Karpas-422 (cell line): ENCODE data around the gene IHH. TPM values are rescaled to one million over a fixed set of nuclear protein-coding genes. Genes with fewer than 3 reads are reported as not detected.

Experiments
- DNase-seq: peaks from one replicate; pipeline ENCODE4 v3.0.0-alpha.2; 2015
- H2AFZ ChIP-seq: fragments of 200-600 bp; sonication (generic); 2 replicates; pipeline ENCODE4 v1.6.1; 2014; ENCODE audit warnings: antibody characterized with exemption, low read length, mixed read lengths
- H3K27ac ChIP-seq: fragments of 200-600 bp; sonication (generic); 2 replicates; pipeline ENCODE4 v1.5.1; 2014; ENCODE audit warnings: mild to moderate bottlenecking, low read length, moderate library complexity
- H3K27me3 ChIP-seq: fragments of 200-600 bp; sonication (generic); 2 replicates; pipeline ENCODE4 v1.6.1; 2014; ENCODE audit warnings: low read length, mixed read lengths
- H3K36me3 ChIP-seq: fragments of 200-600 bp; sonication (generic); 2 replicates; pipeline ENCODE4 v1.6.1; 2014; ENCODE audit warnings: low read length, mixed read lengths; ENCODE audit not compliant: insufficient read depth
- H3K4me1 ChIP-seq: fragments of 200-600 bp; sonication (generic); 2 replicates; pipeline ENCODE4 v1.6.1; 2014; ENCODE audit warnings: mild to moderate bottlenecking, low read length, mixed read lengths
- H3K4me2 ChIP-seq: fragments of 200-600 bp; sonication (generic); 2 replicates; pipeline ENCODE4 v1.6.1; 2014; ENCODE audit warnings: low read length, low read depth, mild to moderate bottlenecking; ENCODE audit not compliant: poor library complexity, severe bottlenecking
- H3K4me3 ChIP-seq: fragments of 200-600 bp; sonication (generic); 2 replicates; pipeline ENCODE4 v1.5.1; 2014; ENCODE audit warnings: mild to moderate bottlenecking, antibody characterized with exemption, low read length, mixed read lengths
- H3K79me2 ChIP-seq: fragments of 200-600 bp; sonication (generic); 2 replicates; pipeline ENCODE4 v1.6.1; 2014; ENCODE audit warnings: mild to moderate bottlenecking, low read length, mixed read lengths
- H3K9ac ChIP-seq: fragments of 200-600 bp; sonication (generic); 2 replicates; pipeline ENCODE4 v1.6.0; 2014; ENCODE audit warnings: low read length
- H3K9me2 ChIP-seq: fragments of 200-600 bp; sonication (generic), shearing (Covaris generic); replicated peaks from 2 replicates; pipeline ENCODE4 v1.6.0; 2014; ENCODE audit warnings: mild to moderate bottlenecking, low read length, moderate library complexity; ENCODE audit not compliant: insufficient read depth
- H3K9me3 ChIP-seq: fragments of 300-700, 200-600 bp; sonication (generic); 2 replicates; pipeline ENCODE4 v1.6.1; 2014; ENCODE audit warnings: low read length, mixed read lengths
- H4K20me1 ChIP-seq: fragments of 200-600 bp; sonication (generic); 2 replicates; pipeline ENCODE4 v1.6.1; 2014; ENCODE audit warnings: mild to moderate bottlenecking, antibody characterized with exemption, low read length, low read depth; ENCODE audit not compliant: insufficient read depth
- small RNA-seq: library from RNA; depleted of rRNA; stranded (forward); fragments of <200 nt; gene quantifications from one replicate; pipeline ENCODE3, GENCODE V24; 2014
- total RNA-seq: library from RNA; depleted of rRNA; stranded (reverse); fragments of >200 nt; shearing (Covaris generic); gene quantifications from 2 replicates; pipeline ENCODE4 v1.2.3, GENCODE V29; 2014; ENCODE audit warnings: low replicate concordance; rRNA removed

The IHH gene
- total RNA-seq, 1 experiment from 2014 or later = not detected

GRCh38 chr2:219016721-219017120 lies 44.0 kb downstream of the IHH start:
- no peak overlapping the region for H2AFZ ChIP-seq
- H3K9ac ChIP-seq = no peak overlapping the region
- H3K9me2 ChIP-seq = no peaks in the 10 kb centered on the region

GRCh38 chr2:219010873-219011272 lies 49.8 kb downstream of the IHH start:
- Histone ChIP-seq H4K20me1 (no peaks in the 10 kb centered on the region), H3K27ac (no peak overlapping the region), H3K27me3 (no peaks in the 10 kb centered on the region), H3K36me3 (no peaks in the 10 kb centered on the region), H3K9me3 (no peaks in the 10 kb centered on the region), H3K4me3 (no peak overlapping the region), H3K9ac (no peak overlapping the region), H3K9me2 (no peaks in the 10 kb centered on the region), H3K4me1 (no peaks in the 10 kb centered on the region), H3K4me2 (no peak overlapping the region), H2AFZ (no peak overlapping the region), H3K79me2 (no peaks in the 10 kb centered on the region)
- DNase-seq = no peak

More at GRCh38 chr2:219016721-219017120, 44.0 kb downstream of the IHH start:
- Histone ChIP-seq H3K27me3 (no peaks in the 10 kb centered on the region), H3K36me3 (no peaks in the 10 kb centered on the region), H3K4me1 (no peaks in the 10 kb centered on the region), H3K79me2 (no peaks in the 10 kb centered on the region), H4K20me1 (no peaks in the 10 kb centered on the region), H3K27ac (no peak overlapping the region), H3K4me2 (no peak overlapping the region), H3K4me3 (no peak overlapping the region), H3K9me3 (no peaks in the 10 kb centered on the region)
- DNase-seq = no peak

- peak; percentile 74 for DNase-seq
- Histone ChIP-seq H3K4me3 (no peak overlapping the region), H3K4me1 (no peaks in the 10 kb centered on the region), H3K27me3 (no peaks in the 10 kb centered on the region), H2AFZ (no peak overlapping the region), H4K20me1 (no peaks in the 10 kb centered on the region), H3K9me3 (no peaks in the 10 kb centered on the region), H3K79me2 (no peaks in the 10 kb centered on the region), H3K4me2 (no peak overlapping the region), H3K27ac (no peak overlapping the region), H3K9me2 (no peaks in the 10 kb centered on the region), H3K36me3 (no peaks in the 10 kb centered on the region), H3K9ac (no peak overlapping the region)
These were observed 50.5 kb downstream of the IHH start for GRCh38 chr2:219010162-219010756.

GRCh38 chr2:219009294-219009693 lies 51.4 kb downstream of the IHH start:
- Histone ChIP-seq H3K27ac (no peak overlapping the region), H3K4me2 (no peak overlapping the region), H2AFZ (no peak overlapping the region), H3K9me3 (no peaks in the 10 kb centered on the region), H3K79me2 (no peaks in the 10 kb centered on the region), H3K9me2 (no peaks in the 10 kb centered on the region), H3K9ac (no peak overlapping the region), H3K4me3 (no peak overlapping the region), H4K20me1 (no peaks in the 10 kb centered on the region), H3K27me3 (no peaks in the 10 kb centered on the region), H3K4me1 (no peaks in the 10 kb centered on the region), H3K36me3 (no peaks in the 10 kb centered on the region)
- no peak for DNase-seq

Small RNA genes within 50 kb of the gene (small RNA-seq; reads per million reads assigned to genes)
- gene MIR3131 = not detected
- gene RN7SL764P = not detected

Other genes starting within 250 kb of the IHH start
- not detected in 2 replicates for gene PRKAG3, start 229.1 kb downstream of the IHH start, total RNA-seq
- gene WNT6, start 201.1 kb downstream of the IHH start, total RNA-seq = 7.8 and 7.9 TPM in 2 replicates
- gene WNT10A, start 180.1 kb downstream of the IHH start, total RNA-seq = 2.9 and 3.8 TPM in 2 replicates
- 0.61 TPM in 1 of 2 replicates, not detected in the other for gene CDK5R2, start 101.3 kb downstream of the IHH start, total RNA-seq
- gene FEV, start 75.7 kb downstream of the IHH start, total RNA-seq = not detected in 2 replicates
- not detected in 2 replicates for gene CRYBA2, start 67.5 kb downstream of the IHH start, total RNA-seq
- gene CFAP65, start 19.4 kb downstream of the IHH start, total RNA-seq = 0.11 TPM in 1 of 2 replicates, not detected in the other
- gene NHEJ1, start 99.9 kb upstream of the IHH start, total RNA-seq = 10.4 and 21.5 TPM in 2 replicates
- gene SLC23A3, start 109.1 kb upstream of the IHH start, total RNA-seq = 2.7 and 3.5 TPM in 2 replicates
- 38.7 and 64.8 TPM in 2 replicates for gene CNPPD1, start 116.0 kb upstream of the IHH start, total RNA-seq
- gene RETREG2, start 117.4 kb upstream of the IHH start, total RNA-seq = 61.1 and 93.8 TPM in 2 replicates
- gene ZFAND2B, start 145.9 kb upstream of the IHH start, total RNA-seq = 28.0 and 37.6 TPM in 2 replicates
- gene ABCB6, start 158.0 kb upstream of the IHH start, total RNA-seq = 14.3 and 28.4 TPM in 2 replicates
- 16.6 and 25.9 TPM in 2 replicates for gene ATG9A, start 168.7 kb upstream of the IHH start, total RNA-seq
- gene ANKZF1, start 168.9 kb upstream of the IHH start, total RNA-seq = 159 and 230 TPM in 2 replicates
- 4.3 and 6.4 TPM in 2 replicates for gene GLB1L, start 184.5 kb upstream of the IHH start, total RNA-seq
- gene STK16, start 184.6 kb upstream of the IHH start, total RNA-seq = 22.8 and 30.7 TPM in 2 replicates
- not detected in 2 replicates for gene TUBA4B, start 192.3 kb upstream of the IHH start, total RNA-seq
- 32.6 and 61.8 TPM in 2 replicates for gene TUBA4A, start 193.0 kb upstream of the IHH start, total RNA-seq
- 30.9 and 55.8 TPM in 2 replicates for gene DNAJB2, start 218.4 kb upstream of the IHH start, total RNA-seq
- gene PTPRN, start 248.5 kb upstream of the IHH start, total RNA-seq = not detected in 2 replicates